HG03175 (cell line): ENCODE data around the gene LHX3.
"Not testable (repeated sequence)": the region's sequence is repeated elsewhere in the genome, so short reads cannot be mapped to it uniquely, and the experiment has no call there.

Experiments
- ATAC-seq: cut with Tn5 transposase; IDR thresholded peaks from one replicate; pipeline ENCODE4 v1.9.1; 2021; ENCODE audit warnings: mild to moderate bottlenecking, moderate library complexity; ENCODE audit not compliant: unreplicated experiment

Gene LHX3

GRCh38 chr9:136156209-136157120 is 48.5 kb downstream of the LHX3 start:
- no peak for ATAC-seq

- ATAC-seq, result no peak
Observed at GRCh38 chr9:136155576-136155975, 49.4 kb downstream of the LHX3 start.

GRCh38 chr9:136154943-136155342 is 50.0 kb downstream of the LHX3 start:
- ATAC-seq, result no peak

- ATAC-seq, result no peak
Observed at GRCh38 chr9:136153381-136154065, 51.4 kb downstream of the LHX3 start.

- no peak for ATAC-seq
Observed at GRCh38 chr9:136152931-136153330, 52.0 kb downstream of the LHX3 start.

- ATAC-seq, result no peak
Observed at GRCh38 chr9:136152543-136152866, 52.4 kb downstream of the LHX3 start.

- ATAC-seq, result no peak
Observed at GRCh38 chr9:136151848-136152542, 52.9 kb downstream of the LHX3 start.

- no peak for ATAC-seq
Observed at GRCh38 chr9:136151214-136151804, 53.6 kb downstream of the LHX3 start.

GRCh38 chr9:136150664-136151213 is 54.2 kb downstream of the LHX3 start:
- ATAC-seq, result not testable (repeated sequence)

GRCh38 chr9:136149853-136150252 is 55.1 kb downstream of the LHX3 start:
- no peak for ATAC-seq

- ATAC-seq, result no peak
Observed at GRCh38 chr9:136149337-136149736, 55.6 kb downstream of the LHX3 start.

- no peak for ATAC-seq
Observed at GRCh38 chr9:136148766-136149165, 56.2 kb downstream of the LHX3 start.

- ATAC-seq, result no peak
Observed at GRCh38 chr9:136147890-136148714, 56.8 kb downstream of the LHX3 start.

- ATAC-seq, result no peak
Observed at GRCh38 chr9:136147038-136147889, 57.7 kb downstream of the LHX3 start.
